GM12878 (cell line): ENCODE data around the gene MRPS12. TPM values are rescaled to one million over a fixed set of nuclear protein-coding genes. Genes with fewer than 3 reads are reported as not detected.

Experiments used
- CHD2 ChIP-seq: IDR thresholded peaks from 2 replicates; pipeline ENCODE4 v1.6.1; 2011; ENCODE audit warnings: low read depth, low read length, improper control_type of control experiment, borderline replicate concordance
- GABPA ChIP-seq: IDR thresholded peaks from 2 replicates; pipeline ENCODE4 v1.6.1; 2014; ENCODE audit warnings: antibody characterized with exemption, low read depth, mild to moderate bottlenecking, inconsistent platforms
- KDM1A ChIP-seq: fragments of 200-600 bp; sonication (generic); IDR thresholded peaks from 2 replicates; pipeline ENCODE4 v1.6.1; 2016; ENCODE audit warnings: borderline replicate concordance
- NR2F1 ChIP-seq: fragments of 450-650 bp; conservative IDR thresholded peaks from 2 replicates; pipeline ENCODE4 v1.6.1; 2017; ENCODE audit warnings: mild to moderate bottlenecking
- POLR2AphosphoS5 ChIP-seq: IDR thresholded peaks from 2 replicates; pipeline ENCODE4 v1.6.1; 2011; ENCODE audit warnings: mild to moderate bottlenecking, low read length, inconsistent platforms
- polyA plus RNA-seq, 11 experiments: library from polyadenylated mRNA; depleted of rRNA in 4 of 11; unstranded in 6 of 11; stranded (reverse) in 5 of 11; fragments of >200 nt; fragmentation: Nextera tagmentation in 4 of 11; fragmentation: Illumina TruSeq in 1 of 11; extraction: Ambion mirVana in 4 of 11; extraction: Trizol in 1 of 11; gene quantifications; 1 replicate in 1 of 11; 2 replicates in 10 of 11; pipeline versions ENCODE4 v1.2.1 to v1.2.3, GENCODE V29; 2011 to 2016; ENCODE audit warnings: inconsistent platforms in 2 of 11, missing spikeins in 2 of 11, low read depth in 1 of 11
- total RNA-seq, 4 experiments: library from RNA; depleted of rRNA in 3 of 4; stranded (reverse); fragments of >200 nt in 3 of 4; fragmentation: Illumina TruSeq in 1 of 4; extraction: Trizol in 1 of 4; gene quantifications; 2 replicates each; pipeline versions ENCODE4 v1.2.1 to v1.2.3, GENCODE V29; 2013 to 2021
- TF ChIP-seq, protein P1 (sequence below): fragments of 450-650 bp; IDR thresholded peaks from 2 replicates; pipeline ENCODE4 v1.6.1; 2016; ENCODE audit warnings: mild to moderate bottlenecking
- TF ChIP-seq, protein P2 (sequence below): fragments of 450-650 bp; formaldehyde crosslinking; IDR thresholded peaks from 2 replicates; pipeline ENCODE4 v1.5.0; 2022; ENCODE audit warnings: mild to moderate bottlenecking, missing genetic modification characterization

The MRPS12 gene
- total and polyA plus RNA-seq, 10 of the 15 experiments (the other 5 are each of a cell fraction or from before 2014, with no cell fraction given), result 7.3 to 205 (median 77.3) TPM

DNA sequence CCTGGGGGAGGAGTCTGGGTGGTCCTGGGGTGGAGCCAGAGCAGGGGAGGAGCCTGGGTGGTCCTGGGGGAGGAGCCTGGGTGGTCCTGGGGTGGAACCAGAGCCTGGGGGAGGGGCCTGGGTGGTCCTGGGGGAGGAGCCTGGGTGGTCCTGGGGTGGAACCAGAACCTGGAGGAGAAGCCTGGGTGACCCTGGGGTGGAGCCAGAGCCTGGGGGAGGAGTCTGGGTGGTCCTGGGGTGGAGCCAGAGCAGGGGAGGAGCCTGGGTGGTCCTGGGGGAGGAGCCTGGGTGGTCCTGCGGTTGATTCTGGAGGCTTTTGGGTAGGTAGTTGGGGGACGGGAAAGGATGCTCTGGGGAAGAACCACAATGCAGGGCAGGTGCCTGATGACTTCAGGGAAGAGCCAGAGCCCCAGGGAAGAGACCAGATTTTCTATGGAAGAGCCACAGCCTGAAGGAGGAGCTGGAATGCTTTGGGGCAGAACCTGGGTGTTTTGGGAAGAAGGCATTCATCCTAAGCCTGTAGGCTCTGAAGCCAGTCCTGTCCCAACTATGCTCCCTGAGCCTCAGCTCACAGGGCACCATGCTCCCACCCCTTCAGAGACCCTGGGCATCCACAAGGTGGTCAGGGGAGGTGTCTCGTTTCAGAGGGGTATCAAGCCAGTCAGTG, 15.0 kb downstream of the MRPS12 start (continued):
- TF ChIP-seq, protein P1, sequence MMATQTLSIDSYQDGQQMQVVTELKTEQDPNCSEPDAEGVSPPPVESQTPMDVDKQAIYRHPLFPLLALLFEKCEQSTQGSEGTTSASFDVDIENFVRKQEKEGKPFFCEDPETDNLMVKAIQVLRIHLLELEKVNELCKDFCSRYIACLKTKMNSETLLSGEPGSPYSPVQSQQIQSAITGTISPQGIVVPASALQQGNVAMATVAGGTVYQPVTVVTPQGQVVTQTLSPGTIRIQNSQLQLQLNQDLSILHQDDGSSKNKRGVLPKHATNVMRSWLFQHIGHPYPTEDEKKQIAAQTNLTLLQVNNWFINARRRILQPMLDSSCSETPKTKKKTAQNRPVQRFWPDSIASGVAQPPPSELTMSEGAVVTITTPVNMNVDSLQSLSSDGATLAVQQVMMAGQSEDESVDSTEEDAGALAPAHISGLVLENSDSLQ, result no peak
- TF ChIP-seq KDM1A (no peak), GABPA (no peak), POLR2AphosphoS5 (no peak), NR2F1 (no peak), CHD2 (no peak)
- TF ChIP-seq, protein P2, sequence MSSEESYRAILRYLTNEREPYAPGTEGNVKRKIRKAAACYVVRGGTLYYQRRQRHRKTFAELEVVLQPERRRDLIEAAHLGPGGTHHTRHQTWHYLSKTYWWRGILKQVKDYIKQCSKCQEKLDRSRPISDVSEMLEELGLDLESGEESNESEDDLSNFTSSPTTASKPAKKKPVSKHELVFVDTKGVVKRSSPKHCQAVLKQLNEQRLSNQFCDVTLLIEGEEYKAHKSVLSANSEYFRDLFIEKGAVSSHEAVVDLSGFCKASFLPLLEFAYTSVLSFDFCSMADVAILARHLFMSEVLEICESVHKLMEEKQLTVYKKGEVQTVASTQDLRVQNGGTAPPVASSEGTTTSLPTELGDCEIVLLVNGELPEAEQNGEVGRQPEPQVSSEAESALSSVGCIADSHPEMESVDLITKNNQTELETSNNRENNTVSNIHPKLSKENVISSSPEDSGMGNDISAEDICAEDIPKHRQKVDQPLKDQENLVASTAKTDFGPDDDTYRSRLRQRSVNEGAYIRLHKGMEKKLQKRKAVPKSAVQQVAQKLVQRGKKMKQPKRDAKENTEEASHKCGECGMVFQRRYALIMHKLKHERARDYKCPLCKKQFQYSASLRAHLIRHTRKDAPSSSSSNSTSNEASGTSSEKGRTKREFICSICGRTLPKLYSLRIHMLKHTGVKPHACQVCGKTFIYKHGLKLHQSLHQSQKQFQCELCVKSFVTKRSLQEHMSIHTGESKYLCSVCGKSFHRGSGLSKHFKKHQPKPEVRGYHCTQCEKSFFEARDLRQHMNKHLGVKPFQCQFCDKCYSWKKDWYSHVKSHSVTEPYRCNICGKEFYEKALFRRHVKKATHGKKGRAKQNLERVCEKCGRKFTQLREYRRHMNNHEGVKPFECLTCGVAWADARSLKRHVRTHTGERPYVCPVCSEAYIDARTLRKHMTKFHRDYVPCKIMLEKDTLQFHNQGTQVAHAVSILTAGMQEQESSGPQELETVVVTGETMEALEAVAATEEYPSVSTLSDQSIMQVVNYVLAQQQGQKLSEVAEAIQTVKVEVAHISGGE, result no peak
